Measurements from ENCODE around the gene CLP1.

GRCh38 chr11:57632116-57632515 is 25.4 kb upstream of the CLP1 start:
- no peak for TF ChIP-seq POLR2AphosphoS5 (IDR thresholded peaks at IDR 0.05)
- no peak for TF ChIP-seq CTCF (IDR thresholded peaks at IDR 0.05; ENCODE audit: poor library complexity, severe bottlenecking)
- no peak for TF ChIP-seq EZH2 (IDR thresholded peaks at IDR 0.05; ENCODE audit: borderline replicate concordance, insufficient read depth, low read length, poor library complexity, severe bottlenecking)
- TF ChIP-seq RAD21 (conservative IDR thresholded peaks at IDR 0.05), result no peak
- no peak for TF ChIP-seq EP300 (conservative IDR thresholded peaks at IDR 0.05; ENCODE audit: poor library complexity, severe bottlenecking)
- no peak for TF ChIP-seq SMC3 (conservative IDR thresholded peaks at IDR 0.05; ENCODE audit: poor library complexity)
- TF ChIP-seq MXI1 (conservative IDR thresholded peaks at IDR 0.05; ENCODE audit: poor library complexity, severe bottlenecking), result no peak
- TF ChIP-seq REST (IDR thresholded peaks at IDR 0.05; ENCODE audit: borderline replicate concordance), result no peak
